ENCODE data around the gene DNAH5. TPM values are rescaled to one million over a fixed set of nuclear protein-coding genes. Genes with fewer than 3 reads are reported as not detected.
"Not testable (repeated sequence)": the region's sequence is repeated elsewhere in the genome, so short reads cannot be mapped to it uniquely, and the experiment has no call there.

Gene DNAH5, protein sequence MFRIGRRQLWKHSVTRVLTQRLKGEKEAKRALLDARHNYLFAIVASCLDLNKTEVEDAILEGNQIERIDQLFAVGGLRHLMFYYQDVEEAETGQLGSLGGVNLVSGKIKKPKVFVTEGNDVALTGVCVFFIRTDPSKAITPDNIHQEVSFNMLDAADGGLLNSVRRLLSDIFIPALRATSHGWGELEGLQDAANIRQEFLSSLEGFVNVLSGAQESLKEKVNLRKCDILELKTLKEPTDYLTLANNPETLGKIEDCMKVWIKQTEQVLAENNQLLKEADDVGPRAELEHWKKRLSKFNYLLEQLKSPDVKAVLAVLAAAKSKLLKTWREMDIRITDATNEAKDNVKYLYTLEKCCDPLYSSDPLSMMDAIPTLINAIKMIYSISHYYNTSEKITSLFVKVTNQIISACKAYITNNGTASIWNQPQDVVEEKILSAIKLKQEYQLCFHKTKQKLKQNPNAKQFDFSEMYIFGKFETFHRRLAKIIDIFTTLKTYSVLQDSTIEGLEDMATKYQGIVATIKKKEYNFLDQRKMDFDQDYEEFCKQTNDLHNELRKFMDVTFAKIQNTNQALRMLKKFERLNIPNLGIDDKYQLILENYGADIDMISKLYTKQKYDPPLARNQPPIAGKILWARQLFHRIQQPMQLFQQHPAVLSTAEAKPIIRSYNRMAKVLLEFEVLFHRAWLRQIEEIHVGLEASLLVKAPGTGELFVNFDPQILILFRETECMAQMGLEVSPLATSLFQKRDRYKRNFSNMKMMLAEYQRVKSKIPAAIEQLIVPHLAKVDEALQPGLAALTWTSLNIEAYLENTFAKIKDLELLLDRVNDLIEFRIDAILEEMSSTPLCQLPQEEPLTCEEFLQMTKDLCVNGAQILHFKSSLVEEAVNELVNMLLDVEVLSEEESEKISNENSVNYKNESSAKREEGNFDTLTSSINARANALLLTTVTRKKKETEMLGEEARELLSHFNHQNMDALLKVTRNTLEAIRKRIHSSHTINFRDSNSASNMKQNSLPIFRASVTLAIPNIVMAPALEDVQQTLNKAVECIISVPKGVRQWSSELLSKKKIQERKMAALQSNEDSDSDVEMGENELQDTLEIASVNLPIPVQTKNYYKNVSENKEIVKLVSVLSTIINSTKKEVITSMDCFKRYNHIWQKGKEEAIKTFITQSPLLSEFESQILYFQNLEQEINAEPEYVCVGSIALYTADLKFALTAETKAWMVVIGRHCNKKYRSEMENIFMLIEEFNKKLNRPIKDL (N-terminal part only)
- polyA plus RNA-seq (ENCODE audit: insufficient read length in 3 of 3): 1 to 10 TPM; 1.1 to 3.2 (median 1.2) TPM
- long read RNA-seq, donor 1: 0 reads
- long read RNA-seq, donor 2: 0 reads
- long read RNA-seq, donor 3: 0 reads
- long read RNA-seq, donor 4: 0 reads
- long read RNA-seq, donor 5: 0 reads
- long read RNA-seq, donor 6: 0 reads
- long read RNA-seq, donor 7: 0 reads
- long read RNA-seq, donor 8: 0 reads
- long read RNA-seq, donor 9: 0 reads
- long read RNA-seq, donor 10: 0 reads
- long read RNA-seq, donor 11: 0 reads
- long read RNA-seq, donor 12: 0 reads
- long read RNA-seq, donor 13: 0 reads
- long read RNA-seq, donor 14: 0 reads
- long read RNA-seq, donor 15: 0 reads
- long read RNA-seq, donor 16, partial matches to known transcripts: 5 of 5 reads
- long read RNA-seq, donor 16, other reads (novel, unspliced or antisense): 0 of 5 reads

- no peak for DNase-seq (ENCODE audit: extremely low read depth in 1 of 11, low read depth in 9 of 11, low spot score in 4 of 11)
Measured at GRCh38 chr5:13944560-13945199, at the start of gene DNAH5. TSS of gene DNAH5 (minus strand) at chr5:13944688. CDS start at chr5:13944438, 250 bp downstream.

- no peak for DNase-seq (ENCODE audit: extremely low read depth in 1 of 11, low read depth in 9 of 11, low spot score in 4 of 11)
Measured at GRCh38 chr5:13993926-13994325, 49.4 kb upstream of the DNAH5 start.

- DNase-seq (ENCODE audit: extremely low read depth in 1 of 11, low read depth in 9 of 11, low spot score in 4 of 11): no peak
Measured at GRCh38 chr5:13992795-13993194, 48.3 kb upstream of the DNAH5 start.

DNA sequence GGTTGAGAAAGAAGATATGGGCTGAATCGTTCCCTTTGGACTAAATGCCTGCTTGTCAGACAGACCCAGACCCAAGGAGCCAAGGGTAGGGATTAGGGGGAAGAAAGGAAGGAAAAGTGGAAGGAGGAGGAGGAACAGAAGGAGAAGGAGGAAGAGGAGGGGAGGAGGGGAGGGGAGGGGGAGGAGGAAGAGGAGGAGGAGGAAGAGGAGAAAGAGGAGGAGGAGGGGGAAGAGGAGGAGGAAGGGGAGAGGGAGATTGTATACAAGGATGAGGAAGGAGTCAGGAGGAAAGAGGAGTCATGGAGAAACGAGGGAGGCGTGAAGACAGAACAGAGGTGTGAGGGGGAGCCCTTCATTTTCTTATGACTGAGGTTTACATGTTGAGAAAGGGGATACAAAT lies 46.9 kb upstream of the DNAH5 start:
- DNase-seq (ENCODE audit: extremely low read depth in 1 of 11, low read depth in 9 of 11, low spot score in 4 of 11): no peak

- DNase-seq (ENCODE audit: extremely low read depth in 1 of 11, low read depth in 9 of 11, low spot score in 4 of 11): no peak
Measured at GRCh38 chr5:13990896-13991295, 46.4 kb upstream of the DNAH5 start.

GRCh38 chr5:13989832-13990231 lies 45.3 kb upstream of the DNAH5 start:
- no peak for DNase-seq (ENCODE audit: extremely low read depth in 1 of 11, low read depth in 9 of 11, low spot score in 4 of 11)

GRCh38 chr5:13987843-13988464 lies 43.5 kb upstream of the DNAH5 start:
- DNase-seq (ENCODE audit: extremely low read depth in 1 of 11, low read depth in 9 of 11, low spot score in 4 of 11): peak in 7 of 11 donors; percentile 23 to 61 (median 33)

GRCh38 chr5:13985731-13986418 lies 41.4 kb upstream of the DNAH5 start:
- no peak for DNase-seq (ENCODE audit: extremely low read depth in 1 of 11, low read depth in 9 of 11, low spot score in 4 of 11)

- not testable (repeated sequence) for DNase-seq (ENCODE audit: extremely low read depth in 1 of 11, low read depth in 9 of 11, low spot score in 4 of 11)
Measured at GRCh38 chr5:13984888-13985287, 40.4 kb upstream of the DNAH5 start.

DNA sequence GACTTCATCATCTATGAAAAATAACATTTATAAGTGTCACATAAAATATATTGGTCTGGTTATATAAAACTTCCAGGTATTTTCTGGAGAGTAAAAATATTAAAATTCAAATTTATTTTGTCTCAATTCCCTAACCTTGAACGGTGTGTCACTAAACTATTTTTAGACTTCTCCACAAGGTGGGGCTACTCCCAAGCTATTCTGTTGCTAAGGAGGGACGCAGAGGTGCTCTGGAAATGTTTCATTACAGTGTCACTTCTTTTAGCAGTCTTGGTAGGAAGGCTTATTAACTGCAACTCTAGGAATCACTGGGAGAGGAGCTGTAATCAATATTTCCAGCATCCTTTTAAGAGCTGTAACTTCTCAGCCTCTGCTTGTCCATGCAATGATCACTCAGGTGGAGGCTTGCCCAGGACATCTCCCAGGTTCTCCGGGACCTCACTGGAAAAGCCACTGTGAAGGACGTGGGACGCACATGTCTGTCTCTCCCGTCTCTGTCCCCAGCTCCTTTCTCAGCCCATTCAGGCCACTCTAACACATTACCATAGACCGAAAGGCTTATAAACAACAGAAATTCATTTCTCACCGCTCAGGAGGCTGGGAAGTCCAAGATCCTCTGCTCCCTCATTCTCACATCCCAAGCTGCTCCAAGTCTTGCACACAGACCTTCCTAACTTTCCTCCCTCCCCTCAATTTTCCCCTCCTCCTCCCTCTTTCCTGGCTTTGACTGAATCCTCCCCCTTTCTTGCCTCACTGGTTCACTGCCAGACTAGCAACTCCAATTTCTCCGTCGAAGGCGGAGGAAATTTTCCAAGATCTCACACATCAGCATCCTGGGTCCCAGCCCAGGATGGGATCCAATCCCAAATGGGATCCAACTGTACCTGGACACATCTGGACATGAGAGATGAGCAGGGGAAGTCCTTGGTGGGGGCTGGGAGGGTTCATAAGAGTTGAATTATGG lies 32.7 kb upstream of the DNAH5 start:
- peak in 6 of 11 donors; percentile 4 to 33 (median 8) for DNase-seq (ENCODE audit: extremely low read depth in 1 of 11, low read depth in 9 of 11, low spot score in 4 of 11)

GRCh38 chr5:13976223-13976622 lies 31.7 kb upstream of the DNAH5 start:
- DNase-seq (ENCODE audit: extremely low read depth in 1 of 11, low read depth in 9 of 11, low spot score in 4 of 11): no peak

GRCh38 chr5:13975246-13975645 lies 30.8 kb upstream of the DNAH5 start:
- no peak for DNase-seq (ENCODE audit: extremely low read depth in 1 of 11, low read depth in 9 of 11, low spot score in 4 of 11)

DNA sequence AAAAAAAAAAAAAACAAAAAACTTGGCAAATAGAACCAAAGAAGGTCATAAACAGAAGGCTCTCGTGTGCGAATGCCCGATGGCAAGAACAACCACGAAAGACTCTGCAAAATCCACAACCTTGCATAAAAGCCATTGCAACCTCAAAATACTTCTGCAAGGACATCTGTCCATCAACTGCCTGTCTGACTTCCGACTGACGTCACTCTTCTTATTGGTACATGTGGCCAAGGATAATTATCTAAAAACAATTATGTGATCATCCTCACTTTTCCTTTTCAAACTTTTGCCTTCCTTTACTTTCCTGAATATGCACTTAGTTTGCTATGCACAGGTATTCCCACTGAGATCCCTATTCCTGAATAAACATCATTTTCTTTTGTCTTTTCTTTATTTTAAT lies 29.2 kb upstream of the DNAH5 start:
- DNase-seq (ENCODE audit: extremely low read depth in 1 of 11, low read depth in 9 of 11, low spot score in 4 of 11): no peak

- no peak for DNase-seq (ENCODE audit: extremely low read depth in 1 of 11, low read depth in 9 of 11, low spot score in 4 of 11)
Measured at GRCh38 chr5:13972029-13972428, 27.5 kb upstream of the DNAH5 start.

DNA sequence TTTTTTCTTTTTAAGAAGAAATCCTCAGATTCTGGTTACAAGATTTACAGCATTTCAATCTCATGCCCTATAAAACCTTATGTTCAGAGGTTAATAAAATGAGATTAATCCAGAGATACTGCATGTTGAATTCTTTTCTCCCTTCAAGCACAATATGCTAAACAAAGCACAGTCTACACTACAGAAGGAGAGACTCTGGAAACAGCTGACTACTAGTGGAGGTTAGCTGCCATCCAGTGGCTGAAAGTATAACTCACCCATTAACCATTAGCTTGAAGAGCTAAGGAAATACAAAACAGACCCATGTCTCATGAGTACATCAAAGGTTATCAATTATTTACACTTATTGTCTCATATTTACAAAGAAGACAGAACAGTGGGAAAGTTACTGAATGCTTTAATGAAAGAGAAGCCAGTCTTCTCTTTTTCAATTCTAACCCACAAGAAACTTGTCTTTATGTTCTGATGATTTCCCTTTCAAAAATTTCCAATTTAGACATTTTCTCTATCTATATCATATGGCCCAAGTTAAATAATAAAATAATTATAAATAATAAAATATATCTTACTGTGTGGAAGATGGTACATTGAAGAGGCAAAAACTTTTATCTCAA lies 12.7 kb upstream of the DNAH5 start:
- DNase-seq (ENCODE audit: extremely low read depth in 1 of 11, low read depth in 9 of 11, low spot score in 4 of 11): peak in 10 of 11 donors; percentile 6 to 51 (median 30)
